Measurements from ENCODE around the gene COX8C.
"Not testable (repeated sequence)": the region's sequence is repeated elsewhere in the genome, so short reads cannot be mapped to it uniquely, and the experiment has no call there.

Gene COX8C

DNA sequence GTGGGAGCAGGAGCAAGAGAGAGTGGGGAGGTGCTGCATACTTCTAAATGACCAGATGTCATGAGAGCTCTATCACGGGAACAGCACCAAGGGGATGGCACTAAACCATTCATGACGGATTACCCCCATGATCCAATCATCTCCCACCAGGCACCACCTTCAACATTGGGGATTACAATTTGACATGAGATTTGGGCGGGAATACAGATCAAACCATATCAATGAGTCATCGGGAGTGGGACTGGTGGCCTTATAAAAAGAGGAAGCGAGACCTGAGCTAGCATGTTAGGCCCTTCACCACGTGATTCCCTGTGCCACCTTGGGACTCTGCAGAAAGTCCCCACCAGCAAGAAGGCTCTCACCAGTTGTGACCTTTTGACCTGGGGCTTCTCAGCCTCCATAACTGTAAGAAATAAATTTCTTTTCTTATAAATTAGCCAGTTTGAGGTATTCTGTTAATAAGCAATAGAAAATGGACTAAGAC, 28.7 kb downstream of the COX8C start:
- no peak for DNase-seq

DNA sequence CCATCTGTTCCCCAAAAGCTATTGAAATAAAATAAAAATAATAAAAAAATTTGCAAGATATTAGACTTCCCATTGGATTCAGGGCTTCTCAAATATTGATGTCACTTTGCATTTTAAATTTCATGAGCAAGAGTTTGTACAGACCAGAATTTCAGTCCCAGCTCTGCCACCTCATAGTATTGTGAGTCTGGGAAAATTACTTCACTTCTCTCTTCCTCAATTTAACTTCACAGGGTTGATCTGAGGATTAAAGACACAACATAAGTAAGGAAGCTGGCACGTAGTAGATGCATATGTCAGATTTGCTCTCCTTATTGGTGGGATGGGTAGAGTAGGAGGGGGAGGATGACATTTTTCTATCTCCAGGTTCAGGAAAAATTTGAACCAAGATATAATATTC, 32.8 kb downstream of the COX8C start:
- DNase-seq: no peak

DNA sequence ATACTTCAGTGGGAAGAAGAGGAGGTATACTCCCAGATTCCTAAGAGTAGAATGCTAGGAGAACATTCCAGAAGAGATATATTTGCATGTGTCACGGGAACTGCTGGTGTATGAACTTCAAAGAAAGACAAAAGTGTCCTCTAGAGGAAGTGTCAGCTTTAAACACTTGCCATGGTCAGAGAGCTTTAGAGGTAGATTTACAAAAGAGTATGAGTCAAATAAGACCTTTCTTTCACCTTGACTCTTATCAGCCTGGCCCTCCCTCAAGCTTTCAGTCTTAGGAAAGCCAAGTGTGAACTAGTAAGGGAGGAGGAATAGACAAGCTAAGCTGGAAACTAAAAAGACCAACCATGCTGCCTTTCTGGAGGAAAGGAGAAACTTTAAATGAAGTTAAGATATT, 34.7 kb downstream of the COX8C start:
- DNase-seq: no peak

DNA sequence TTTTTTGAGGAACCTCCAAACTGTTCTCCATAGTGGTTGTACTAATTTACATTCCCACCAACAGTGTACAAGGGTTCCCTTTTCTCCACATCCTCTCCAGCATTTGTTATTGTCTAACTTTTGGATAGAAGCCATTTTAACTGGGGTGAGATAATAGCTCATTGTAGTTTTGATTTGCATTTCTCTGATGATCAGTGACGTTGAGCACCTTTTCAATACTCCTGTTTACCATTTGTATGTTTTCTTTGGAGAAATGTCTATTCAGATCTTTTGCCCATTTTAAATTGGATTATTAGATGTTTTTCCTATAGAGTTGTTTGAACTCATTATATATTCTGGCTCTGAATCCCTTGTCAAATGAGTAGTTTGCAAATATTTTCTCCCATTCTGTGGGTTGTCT, 37.3 kb downstream of the COX8C start:
- not testable (repeated sequence) for DNase-seq

DNA sequence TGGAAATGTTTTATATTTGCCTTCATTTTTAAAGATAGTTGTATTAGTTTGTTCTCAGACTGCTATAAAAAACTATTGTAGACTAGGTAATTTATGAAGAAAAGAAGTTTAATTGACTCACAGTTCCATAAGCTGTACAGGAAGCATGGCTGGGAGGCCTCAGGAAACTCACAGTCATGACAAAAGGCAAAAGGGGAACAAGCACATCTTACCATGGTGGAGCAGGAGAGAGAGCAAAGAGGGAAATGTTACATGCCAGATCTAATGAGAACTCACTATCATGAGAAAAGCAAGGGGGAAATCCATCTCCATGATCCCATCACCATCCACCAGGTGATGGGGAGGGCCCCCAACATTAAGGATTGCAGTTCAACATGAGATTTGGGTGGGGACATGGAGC, 48.2 kb downstream of the COX8C start:
- DNase-seq: no peak

DNA sequence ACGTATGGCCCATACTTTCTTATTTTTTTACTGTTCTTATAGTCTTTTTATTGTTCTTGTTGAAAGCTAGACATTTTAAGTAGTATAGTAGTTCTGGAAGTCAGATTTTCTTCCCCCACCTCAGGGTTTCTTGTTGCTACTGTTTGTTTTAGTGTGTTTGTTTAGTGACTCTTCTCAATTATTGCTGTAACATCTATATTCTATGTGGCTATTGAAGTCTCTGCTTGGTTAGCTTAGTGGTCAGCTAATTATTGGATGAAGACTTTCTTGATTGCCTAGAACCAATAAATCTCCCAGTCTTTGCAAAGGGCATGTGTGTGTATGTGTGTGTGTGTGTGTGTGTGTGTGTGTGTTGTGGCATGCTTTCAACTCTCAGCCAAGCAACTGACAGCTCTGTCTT, 49.5 kb downstream of the COX8C start:
- DNase-seq: no peak

All from effector CD8-positive, alpha-beta T cell (primary cell).